GM12878 (cell line): ENCODE results near the gene ATF6B. TPM values are rescaled to one million over a fixed set of nuclear protein-coding genes. Genes with fewer than 3 reads are reported as not detected.

Experiments used
- ATAC-seq: fragments of 200-7000 bp; cut with Tn5 transposase; 3 replicates; pipeline ENCODE4 v1.9.1; 2020; ENCODE audit warnings: mild to moderate bottlenecking, moderate library complexity
- BruUV-seq: library from RNA; stranded (reverse); fragments of 400-500 nt; replicated peaks from 2 replicates; lab custom pipeline; 2021; lab: Mats Ljungman, UMichigan
- CTCF ChIA-PET: fragments of 300-600 bp; sonication (Branson Sonifier 250); formaldehyde crosslinking; extraction: SDS; loops from one replicate; lab custom pipeline; 2021; ENCODE audit warnings: inconsistent platforms; lab: Yijun Ruan, JAX
- POLR2A ChIA-PET: fragments of 350-600 bp; formaldehyde crosslinking; extraction: SDS; loops from one replicate; lab custom pipeline; 2021; ENCODE audit warnings: inconsistent platforms; lab: Charles Lee
- RAD21 ChIA-PET: fragments of 300-600 bp; sonication (Branson Sonifier 250); formaldehyde crosslinking; loops from one replicate; lab custom pipeline; 2023; ENCODE audit warnings: antibody characterized with exemption; ENCODE audit not compliant: unreplicated experiment; lab: Charles Lee
- SMC1A ChIA-PET: fragments of 300-600 bp; sonication (Branson Sonifier 250); formaldehyde crosslinking; loops from one replicate; lab custom pipeline; 2023; ENCODE audit not compliant: unreplicated experiment, uncharacterized antibody; lab: Charles Lee
- DNase-seq: peaks from one replicate; pipeline ENCODE4 v3.0.0-alpha.2; 2011; ENCODE audit warnings: low read depth, low spot score
- FAIRE-seq: peaks from 3 replicates; lab custom pipeline; 2011; peaks lifted over from hg19 to GRCh38; lab: Jason Lieb, UNC
- H2AFZ ChIP-seq: 2 replicates; pipeline ENCODE4 v1.6.0; 2011; ENCODE audit warnings: low read depth, low read length, control low read depth; ENCODE audit not compliant: control insufficient read depth
- H3K27ac ChIP-seq: 2 replicates; pipeline ENCODE4 v1.5.1; 2011; ENCODE audit warnings: control low read depth; ENCODE audit not compliant: control insufficient read depth, insufficient read depth
- H3K27me3 ChIP-seq, 2 experiments: replicated peaks in 1 of 2; 2 replicates each; pipeline versions ENCODE4 v1.6.0 to v1.6.1; 2011; ENCODE audit warnings: low read length in 1 of 2; ENCODE audit not compliant: control insufficient read depth in 2 of 2, insufficient read depth in 2 of 2
- H3K36me3 ChIP-seq, 2 experiments: 2 replicates each; pipeline ENCODE4 v1.5.1; 2011; ENCODE audit warnings: low read length in 1 of 2; ENCODE audit not compliant: control insufficient read depth in 2 of 2, insufficient read depth in 2 of 2
- H3K4me1 ChIP-seq: 2 replicates; pipeline ENCODE4 v1.6.1; 2011; ENCODE audit warnings: mild to moderate bottlenecking, low read length, moderate library complexity, mixed read lengths; ENCODE audit not compliant: control insufficient read depth, insufficient read depth
- H3K4me2 ChIP-seq: 2 replicates; pipeline ENCODE4 v1.6.0; 2011; ENCODE audit warnings: control low read depth; ENCODE audit not compliant: control insufficient read depth, insufficient read depth
- H3K4me3 ChIP-seq: fragments of 200-600 bp; sonication (generic); 2 replicates; pipeline ENCODE4 v1.5.1; 2016
- H3K79me2 ChIP-seq: 2 replicates; pipeline ENCODE4 v1.6.0; 2011; ENCODE audit warnings: low read length; ENCODE audit not compliant: control insufficient read depth, insufficient read depth
- H3K9ac ChIP-seq: 2 replicates; pipeline ENCODE4 v1.8.0; 2011; ENCODE audit warnings: low read length, control low read depth, mixed read lengths; ENCODE audit not compliant: control insufficient read depth, insufficient read depth
- H3K9me3 ChIP-seq: replicated peaks from 3 replicates; pipeline ENCODE4 v1.5.1; 2011; ENCODE audit warnings: mild to moderate bottlenecking, low read length; ENCODE audit not compliant: control insufficient read depth, insufficient read depth
- H4K20me1 ChIP-seq: 2 replicates; pipeline ENCODE4 v1.6.0; 2011; ENCODE audit not compliant: control insufficient read depth, insufficient read depth
- CHD2 ChIP-seq: IDR thresholded peaks from 2 replicates; pipeline ENCODE4 v1.6.1; 2011; ENCODE audit warnings: low read depth, low read length, improper control_type of control experiment, borderline replicate concordance
- JUNB ChIP-seq: IDR thresholded peaks from 2 replicates; pipeline ENCODE4 v1.6.1; 2016; ENCODE audit warnings: antibody characterized with exemption, mild to moderate bottlenecking
- LARP7 ChIP-seq: fragments of 450-650 bp; IDR thresholded peaks from 2 replicates; pipeline ENCODE4 v1.6.1; 2017; ENCODE audit warnings: mild to moderate bottlenecking
- NRF1 ChIP-seq: conservative IDR thresholded peaks from 2 replicates; pipeline ENCODE4 v1.6.1; 2011; ENCODE audit warnings: mild to moderate bottlenecking, low read depth, low read length, improper control_type of control experiment
- PAX5 ChIP-seq: IDR thresholded peaks from 2 replicates; pipeline ENCODE4 v1.6.1; 2011; ENCODE audit warnings: low read depth, low read length, borderline replicate concordance
- PML ChIP-seq: IDR thresholded peaks from 2 replicates; pipeline ENCODE4 v1.6.1; 2012; ENCODE audit warnings: low read length, inconsistent platforms
- RAD51 ChIP-seq: fragments of 450-650 bp; IDR thresholded peaks from 2 replicates; pipeline ENCODE4 v1.6.1; 2016; ENCODE audit warnings: moderate library complexity, mild to moderate bottlenecking, inconsistent platforms
- RB1 ChIP-seq: fragments of 450-650 bp; formaldehyde crosslinking; IDR thresholded peaks from 2 replicates; pipeline ENCODE4 v1.6.1; 2017; ENCODE audit warnings: mild to moderate bottlenecking, borderline replicate concordance
- SMAD5 ChIP-seq: IDR thresholded peaks from 2 replicates; pipeline ENCODE4 v1.6.1; 2016; ENCODE audit warnings: antibody characterized with exemption, low read depth
- SUPT20H ChIP-seq: IDR thresholded peaks from 2 replicates; pipeline ENCODE4 v1.6.1; 2011; ENCODE audit warnings: low read depth, mild to moderate bottlenecking, low read length, moderate library complexity, borderline replicate concordance; ENCODE audit not compliant: control insufficient read depth
- TCF12 ChIP-seq: IDR thresholded peaks from 2 replicates; pipeline ENCODE4 v1.6.1; 2011; ENCODE audit warnings: low read depth, mild to moderate bottlenecking, low read length
- ZSCAN29 ChIP-seq: fragments of 450-650 bp; IDR thresholded peaks from 2 replicates; pipeline ENCODE4 v1.6.1; 2017; ENCODE audit warnings: mild to moderate bottlenecking, moderate library complexity
- WGBS: methylation state at CpG from one replicate; pipeline ENCODE4 v1.1.6; 2016; ENCODE audit warnings: low lambda C conversion rate; ENCODE audit not compliant: insufficient replicate concordance, insufficient coverage; ENCODE audit errors: missing lambda C conversion rate; 5-methylcytosine and 5-hydroxymethylcytosine counted together
- in situ Hi-C: fragments of 300-500 bp; cut with MboI; formaldehyde crosslinking; loops from 9 replicates; pipeline ENCODE4 v1.14.3; 2018; ENCODE audit warnings: mixed read lengths
- intact Hi-C: fragments of 100-400 bp; cut with micrococcal nuclease; formaldehyde crosslinking; loops from one replicate; pipeline ENCODE4 v1.14.2; 2022; ENCODE audit not compliant: unreplicated experiment
- polyA plus RNA-seq, 11 experiments: library from polyadenylated mRNA; depleted of rRNA in 4 of 11; unstranded in 6 of 11; stranded (reverse) in 5 of 11; fragments of >200 nt; fragmentation: Nextera tagmentation in 4 of 11; fragmentation: Illumina TruSeq in 1 of 11; extraction: Ambion mirVana in 4 of 11; extraction: Trizol in 1 of 11; gene quantifications; 1 replicate in 1 of 11; 2 replicates in 10 of 11; pipeline versions ENCODE4 v1.2.1 to v1.2.3, GENCODE V29; 2011 to 2016; ENCODE audit warnings: inconsistent platforms in 2 of 11, missing spikeins in 2 of 11, low read depth in 1 of 11
- total RNA-seq, 4 experiments: library from RNA; depleted of rRNA in 3 of 4; stranded (reverse); fragments of >200 nt in 3 of 4; fragmentation: Illumina TruSeq in 1 of 4; extraction: Trizol in 1 of 4; gene quantifications; 2 replicates each; pipeline versions ENCODE4 v1.2.1 to v1.2.3, GENCODE V29; 2013 to 2021
- TF ChIP-seq, protein P1 (sequence below): IDR thresholded peaks from 2 replicates; pipeline ENCODE4 v1.6.1; 2012; ENCODE audit warnings: improper control_type of control experiment, low read depth, low read length; ENCODE audit not compliant: insufficient replicate concordance
- TF ChIP-seq, protein P2 (sequence below): IDR thresholded peaks from 2 replicates; pipeline ENCODE4 v1.6.1; 2012; ENCODE audit warnings: low read depth, low read length, improper control_type of control experiment
- TF ChIP-seq, protein P3 (sequence below): IDR thresholded peaks from 2 replicates; pipeline ENCODE4 v1.6.1; 2012; ENCODE audit warnings: mild to moderate bottlenecking, low read depth, low read length
- TF ChIP-seq, protein P4 (sequence below): IDR thresholded peaks from 2 replicates; pipeline ENCODE4 v1.6.1; 2012; ENCODE audit warnings: low read depth, low read length, improper control_type of control experiment

The ATF6B gene
- total and polyA plus RNA-seq, 10 of the 15 experiments (the other 5 are each of a cell fraction or from before 2014, with no cell fraction given): 13.6 to 83.9 (median 44.0) TPM

DNA sequence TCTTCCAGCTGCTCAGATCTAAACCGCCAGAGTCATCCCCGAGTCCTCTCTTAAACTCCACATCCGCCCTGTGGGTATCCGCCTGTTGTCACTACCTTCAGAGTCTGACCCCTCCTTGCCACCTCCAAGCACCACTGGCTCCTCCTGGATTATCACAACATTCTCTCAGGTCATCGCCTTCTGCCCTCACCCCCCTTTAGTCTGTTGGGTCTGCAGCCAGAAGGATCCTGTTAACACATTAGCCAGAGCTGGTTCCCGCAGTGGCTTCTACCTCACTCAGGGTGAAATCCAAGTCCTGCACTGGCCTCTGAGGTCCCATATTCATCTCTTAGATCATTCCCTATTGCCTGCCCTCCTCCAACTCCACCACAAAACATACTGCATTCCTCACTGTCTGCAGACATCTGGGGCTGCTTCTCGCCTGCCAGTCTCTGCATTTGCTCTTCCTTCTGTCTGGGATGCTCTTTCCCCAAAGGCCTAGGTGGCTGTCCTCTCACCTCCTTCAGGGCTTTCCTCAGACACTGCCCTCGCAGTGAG is 53.0 kb downstream of the ATF6B start:
- intact Hi-C loops: no loop called here
- SMC1A ChIA-PET: no interaction called here
- no peak for FAIRE-seq
- TF ChIP-seq ZSCAN29: no peak
- TF ChIP-seq NRF1: no peak
- no peak for TF ChIP-seq TCF12
- no peak for TF ChIP-seq JUNB
- no peak for TF ChIP-seq CHD2
- TF ChIP-seq RAD51: no peak
- TF ChIP-seq LARP7: no peak
- no peak for TF ChIP-seq RB1
- TF ChIP-seq PAX5: no peak
- TF ChIP-seq, protein P1, sequence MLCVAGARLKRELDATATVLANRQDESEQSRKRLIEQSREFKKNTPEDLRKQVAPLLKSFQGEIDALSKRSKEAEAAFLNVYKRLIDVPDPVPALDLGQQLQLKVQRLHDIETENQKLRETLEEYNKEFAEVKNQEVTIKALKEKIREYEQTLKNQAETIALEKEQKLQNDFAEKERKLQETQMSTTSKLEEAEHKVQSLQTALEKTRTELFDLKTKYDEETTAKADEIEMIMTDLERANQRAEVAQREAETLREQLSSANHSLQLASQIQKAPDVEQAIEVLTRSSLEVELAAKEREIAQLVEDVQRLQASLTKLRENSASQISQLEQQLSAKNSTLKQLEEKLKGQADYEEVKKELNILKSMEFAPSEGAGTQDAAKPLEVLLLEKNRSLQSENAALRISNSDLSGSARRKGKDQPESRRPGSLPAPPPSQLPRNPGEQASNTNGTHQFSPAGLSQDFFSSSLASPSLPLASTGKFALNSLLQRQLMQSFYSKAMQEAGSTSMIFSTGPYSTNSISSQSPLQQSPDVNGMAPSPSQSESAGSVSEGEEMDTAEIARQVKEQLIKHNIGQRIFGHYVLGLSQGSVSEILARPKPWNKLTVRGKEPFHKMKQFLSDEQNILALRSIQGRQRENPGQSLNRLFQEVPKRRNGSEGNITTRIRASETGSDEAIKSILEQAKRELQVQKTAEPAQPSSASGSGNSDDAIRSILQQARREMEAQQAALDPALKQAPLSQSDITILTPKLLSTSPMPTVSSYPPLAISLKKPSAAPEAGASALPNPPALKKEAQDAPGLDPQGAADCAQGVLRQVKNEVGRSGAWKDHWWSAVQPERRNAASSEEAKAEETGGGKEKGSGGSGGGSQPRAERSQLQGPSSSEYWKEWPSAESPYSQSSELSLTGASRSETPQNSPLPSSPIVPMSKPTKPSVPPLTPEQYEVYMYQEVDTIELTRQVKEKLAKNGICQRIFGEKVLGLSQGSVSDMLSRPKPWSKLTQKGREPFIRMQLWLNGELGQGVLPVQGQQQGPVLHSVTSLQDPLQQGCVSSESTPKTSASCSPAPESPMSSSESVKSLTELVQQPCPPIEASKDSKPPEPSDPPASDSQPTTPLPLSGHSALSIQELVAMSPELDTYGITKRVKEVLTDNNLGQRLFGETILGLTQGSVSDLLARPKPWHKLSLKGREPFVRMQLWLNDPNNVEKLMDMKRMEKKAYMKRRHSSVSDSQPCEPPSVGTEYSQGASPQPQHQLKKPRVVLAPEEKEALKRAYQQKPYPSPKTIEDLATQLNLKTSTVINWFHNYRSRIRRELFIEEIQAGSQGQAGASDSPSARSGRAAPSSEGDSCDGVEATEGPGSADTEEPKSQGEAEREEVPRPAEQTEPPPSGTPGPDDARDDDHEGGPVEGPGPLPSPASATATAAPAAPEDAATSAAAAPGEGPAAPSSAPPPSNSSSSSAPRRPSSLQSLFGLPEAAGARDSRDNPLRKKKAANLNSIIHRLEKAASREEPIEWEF: no peak
- TF ChIP-seq, protein P2, sequence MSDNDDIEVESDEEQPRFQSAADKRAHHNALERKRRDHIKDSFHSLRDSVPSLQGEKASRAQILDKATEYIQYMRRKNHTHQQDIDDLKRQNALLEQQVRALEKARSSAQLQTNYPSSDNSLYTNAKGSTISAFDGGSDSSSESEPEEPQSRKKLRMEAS: no peak
- no peak for TF ChIP-seq PML
- TF ChIP-seq, protein P3, sequence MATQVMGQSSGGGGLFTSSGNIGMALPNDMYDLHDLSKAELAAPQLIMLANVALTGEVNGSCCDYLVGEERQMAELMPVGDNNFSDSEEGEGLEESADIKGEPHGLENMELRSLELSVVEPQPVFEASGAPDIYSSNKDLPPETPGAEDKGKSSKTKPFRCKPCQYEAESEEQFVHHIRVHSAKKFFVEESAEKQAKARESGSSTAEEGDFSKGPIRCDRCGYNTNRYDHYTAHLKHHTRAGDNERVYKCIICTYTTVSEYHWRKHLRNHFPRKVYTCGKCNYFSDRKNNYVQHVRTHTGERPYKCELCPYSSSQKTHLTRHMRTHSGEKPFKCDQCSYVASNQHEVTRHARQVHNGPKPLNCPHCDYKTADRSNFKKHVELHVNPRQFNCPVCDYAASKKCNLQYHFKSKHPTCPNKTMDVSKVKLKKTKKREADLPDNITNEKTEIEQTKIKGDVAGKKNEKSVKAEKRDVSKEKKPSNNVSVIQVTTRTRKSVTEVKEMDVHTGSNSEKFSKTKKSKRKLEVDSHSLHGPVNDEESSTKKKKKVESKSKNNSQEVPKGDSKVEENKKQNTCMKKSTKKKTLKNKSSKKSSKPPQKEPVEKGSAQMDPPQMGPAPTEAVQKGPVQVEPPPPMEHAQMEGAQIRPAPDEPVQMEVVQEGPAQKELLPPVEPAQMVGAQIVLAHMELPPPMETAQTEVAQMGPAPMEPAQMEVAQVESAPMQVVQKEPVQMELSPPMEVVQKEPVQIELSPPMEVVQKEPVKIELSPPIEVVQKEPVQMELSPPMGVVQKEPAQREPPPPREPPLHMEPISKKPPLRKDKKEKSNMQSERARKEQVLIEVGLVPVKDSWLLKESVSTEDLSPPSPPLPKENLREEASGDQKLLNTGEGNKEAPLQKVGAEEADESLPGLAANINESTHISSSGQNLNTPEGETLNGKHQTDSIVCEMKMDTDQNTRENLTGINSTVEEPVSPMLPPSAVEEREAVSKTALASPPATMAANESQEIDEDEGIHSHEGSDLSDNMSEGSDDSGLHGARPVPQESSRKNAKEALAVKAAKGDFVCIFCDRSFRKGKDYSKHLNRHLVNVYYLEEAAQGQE: no peak
- TF ChIP-seq SMAD5: no peak
- TF ChIP-seq, protein P4, sequence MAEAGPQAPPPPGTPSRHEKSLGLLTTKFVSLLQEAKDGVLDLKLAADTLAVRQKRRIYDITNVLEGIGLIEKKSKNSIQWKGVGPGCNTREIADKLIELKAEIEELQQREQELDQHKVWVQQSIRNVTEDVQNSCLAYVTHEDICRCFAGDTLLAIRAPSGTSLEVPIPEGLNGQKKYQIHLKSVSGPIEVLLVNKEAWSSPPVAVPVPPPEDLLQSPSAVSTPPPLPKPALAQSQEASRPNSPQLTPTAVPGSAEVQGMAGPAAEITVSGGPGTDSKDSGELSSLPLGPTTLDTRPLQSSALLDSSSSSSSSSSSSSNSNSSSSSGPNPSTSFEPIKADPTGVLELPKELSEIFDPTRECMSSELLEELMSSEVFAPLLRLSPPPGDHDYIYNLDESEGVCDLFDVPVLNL: no peak
- no peak for TF ChIP-seq SUPT20H

More for the DNA sequence above, 53.0 kb downstream of the ATF6B start:
- no peak overlapping the region for H3K9ac ChIP-seq
- H3K4me3 ChIP-seq: no peak overlapping the region
- H4K20me1 ChIP-seq: no peaks in the 10 kb centered on the region
- CTCF ChIA-PET: no interaction called here
- DNase-seq: no peak
- no peak overlapping the region for H3K27ac ChIP-seq
- no TSS peak for BruUV-seq
- WGBS: 61% methylated on average over 8 of the region's 8 CpGs
- no peaks in the 10 kb centered on the region for H3K9me3 ChIP-seq
- no peaks in the 10 kb centered on the region for H3K36me3 ChIP-seq
- POLR2A ChIA-PET: no interaction called here
- H2AFZ ChIP-seq: no peak overlapping the region
- H3K27me3 ChIP-seq: peaks cover 0 to 4% of the 10 kb centered on the region in 2 experiments; a peak in 3 of 4 replicates
- in situ Hi-C loops: no loop called here
- no peaks in the 10 kb centered on the region for H3K79me2 ChIP-seq
- H3K4me2 ChIP-seq: no peak overlapping the region
- RAD21 ChIA-PET: no interaction called here
- ATAC-seq: no peak
- no peaks in the 10 kb centered on the region for H3K4me1 ChIP-seq
